Left hindlimb (tissue), 1 donor: ENCODE results near the gene SLC66A3.

Source experiments
- DNase-seq: peaks from one replicate; pipeline ENCODE4 v3.0.0-alpha.2; 2018

SLC66A3 gene

DNA sequence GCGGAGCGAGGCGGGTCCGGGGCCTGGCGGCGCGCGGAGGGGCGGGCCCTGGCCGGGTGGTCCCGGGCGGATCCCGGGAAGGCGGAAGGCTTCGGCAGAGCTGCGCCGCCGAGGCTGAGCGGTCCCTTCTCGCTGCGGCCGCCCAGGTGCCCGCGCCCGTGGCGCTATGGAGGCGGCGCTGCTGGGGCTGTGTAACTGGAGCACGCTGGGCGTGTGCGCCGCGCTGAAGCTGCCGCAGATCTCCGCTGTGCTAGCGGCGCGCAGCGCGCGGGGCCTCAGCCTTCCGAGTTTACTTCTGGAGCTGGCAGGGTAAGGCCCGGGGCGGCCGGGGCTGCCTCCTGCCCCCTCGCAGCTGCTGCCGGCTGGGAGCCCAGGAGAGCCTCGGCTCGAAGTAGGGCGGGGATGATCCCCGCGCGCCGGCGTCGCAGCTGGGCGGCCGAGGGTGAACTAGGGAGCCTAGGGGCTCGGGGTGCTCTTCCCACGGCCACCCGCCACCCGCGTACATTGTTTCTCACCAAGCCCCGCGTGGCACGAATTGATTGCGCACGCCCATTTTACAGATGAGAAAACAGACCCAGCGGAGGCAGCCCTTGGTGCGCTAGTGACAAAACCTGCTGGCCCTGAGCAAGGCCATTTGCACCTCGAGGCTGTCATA, at the start of gene SLC66A3:
Gene SLC66A3, plus strand, starts transcription at position 87 of the 655 bp plus-strand sequence. Its CDS starts 80 bp downstream, at position 167.
- DNase-seq = no peak

DNA sequence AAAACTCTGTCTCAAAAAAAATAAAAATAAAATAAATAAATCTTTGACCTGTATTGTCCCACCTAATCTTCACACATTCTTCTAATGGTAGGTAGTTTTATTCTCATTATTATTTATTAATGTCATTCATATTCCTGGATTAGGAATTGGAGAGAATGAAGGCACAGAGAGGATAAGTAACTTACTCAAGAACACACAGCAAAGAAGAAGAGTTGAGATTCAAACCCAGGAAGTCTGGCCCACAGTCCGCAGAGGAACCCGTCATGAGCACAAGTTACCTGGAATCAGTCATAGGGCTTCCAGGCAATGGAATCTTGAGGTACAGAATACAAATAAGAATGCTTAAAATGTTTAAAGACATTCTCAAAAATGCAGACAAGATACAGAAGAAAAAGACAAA, 46.3 kb upstream of the SLC66A3 start:
- no peak for DNase-seq

DNA sequence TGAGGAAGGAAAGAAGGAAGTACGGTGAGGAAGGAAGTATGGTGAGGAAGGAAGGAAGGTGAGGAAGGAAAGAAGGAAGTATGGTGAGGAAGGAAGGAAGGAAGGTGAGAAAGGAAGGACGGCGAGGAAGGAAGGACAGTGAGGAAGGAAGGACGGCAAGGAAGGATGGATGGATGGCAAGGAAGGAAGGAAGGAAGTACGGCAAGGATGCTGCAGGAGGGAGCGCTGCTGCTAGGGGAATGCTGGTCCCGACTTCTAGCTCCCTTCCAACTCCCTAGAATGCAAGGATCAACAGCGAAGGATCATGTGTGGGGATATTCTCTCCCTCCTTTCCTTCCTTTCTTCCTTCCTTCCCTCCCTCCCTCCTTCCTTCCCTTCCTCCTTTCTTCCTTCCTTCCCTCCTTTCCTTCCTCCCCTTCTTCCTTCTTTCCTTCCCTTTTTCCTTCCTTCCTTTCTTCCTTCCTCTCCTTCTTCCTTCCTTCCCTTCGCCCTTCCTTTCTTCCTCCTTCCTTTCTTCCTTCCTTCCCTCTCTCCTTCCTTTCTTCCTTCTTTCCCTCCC, 42.3 kb upstream of the SLC66A3 start:
- no peak for DNase-seq

DNA sequence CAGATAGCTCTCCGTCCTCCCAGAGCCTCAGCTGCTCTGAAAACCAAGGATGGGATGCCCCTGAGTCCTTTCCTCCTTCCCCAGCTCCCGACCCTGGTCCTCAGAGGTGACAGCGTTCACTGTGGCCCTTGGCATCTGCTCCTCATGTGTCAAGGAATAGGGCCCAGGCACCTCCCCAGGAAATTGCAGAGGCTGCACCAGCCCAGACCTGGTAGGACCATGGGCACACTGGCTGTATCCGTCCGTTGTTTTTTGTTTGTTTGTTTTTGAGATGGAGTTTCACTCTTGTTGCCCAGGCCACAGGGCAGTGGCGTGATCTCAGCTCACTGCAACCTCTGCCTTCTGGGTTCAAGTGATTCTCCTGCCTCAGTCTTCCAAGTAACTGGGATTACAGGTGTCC, 37.5 kb upstream of the SLC66A3 start:
- no peak for DNase-seq

DNA sequence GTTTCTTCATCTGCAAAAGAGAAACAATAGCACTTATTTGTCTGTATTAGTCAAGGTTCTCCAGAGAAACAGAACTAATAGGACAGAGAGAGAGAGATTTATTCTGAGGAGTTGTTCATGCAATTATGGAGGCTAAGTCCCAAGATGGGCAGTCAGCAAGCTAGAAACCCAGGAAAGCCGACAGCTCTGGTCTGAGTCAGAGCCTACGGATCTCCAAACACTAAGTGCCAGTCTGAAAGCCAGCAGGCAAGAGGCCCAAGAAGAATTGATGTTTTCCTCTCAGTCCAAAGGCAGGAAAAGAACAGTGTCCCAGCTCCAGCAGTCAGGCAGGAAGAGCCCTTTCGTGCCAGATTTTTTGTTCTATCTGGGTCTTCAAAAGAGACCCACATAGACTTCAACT, 36.5 kb upstream of the SLC66A3 start:
- DNase-seq = no peak

DNA sequence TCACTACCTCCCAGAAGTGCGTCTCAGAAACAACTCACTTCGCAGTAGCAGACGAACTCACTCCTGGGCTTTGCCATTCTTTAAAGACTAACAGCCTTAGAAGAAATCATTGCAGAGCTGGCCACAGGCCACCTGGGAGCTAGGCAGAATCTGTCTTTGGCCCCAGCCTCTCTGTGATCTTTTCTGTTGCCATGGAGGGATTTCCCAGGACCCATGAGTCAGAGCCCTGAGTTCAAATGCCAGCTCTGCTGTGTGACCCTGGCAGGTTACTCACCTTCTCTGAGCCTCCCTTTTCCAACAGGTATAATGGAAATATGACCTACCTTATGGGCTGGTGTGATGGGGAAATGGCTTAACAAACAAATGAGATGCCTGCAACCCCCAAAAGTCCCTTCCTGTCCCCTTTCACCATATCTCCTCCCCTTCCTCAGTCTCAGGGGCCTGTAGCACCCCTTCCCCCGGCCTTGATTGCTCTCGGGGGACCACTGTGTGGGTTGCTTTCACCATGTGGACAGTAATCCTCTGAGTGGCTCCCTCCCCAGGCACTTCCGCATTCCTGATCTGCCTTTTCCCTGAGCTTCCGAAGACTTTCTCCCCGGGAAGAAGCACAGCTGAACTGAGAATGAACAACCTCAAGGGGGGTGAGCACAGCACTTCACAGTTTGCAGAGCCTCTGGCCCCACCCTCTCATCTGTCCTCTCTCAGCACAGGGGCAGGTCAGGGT, 34.0 kb upstream of the SLC66A3 start:
- DNase-seq = no peak

DNA sequence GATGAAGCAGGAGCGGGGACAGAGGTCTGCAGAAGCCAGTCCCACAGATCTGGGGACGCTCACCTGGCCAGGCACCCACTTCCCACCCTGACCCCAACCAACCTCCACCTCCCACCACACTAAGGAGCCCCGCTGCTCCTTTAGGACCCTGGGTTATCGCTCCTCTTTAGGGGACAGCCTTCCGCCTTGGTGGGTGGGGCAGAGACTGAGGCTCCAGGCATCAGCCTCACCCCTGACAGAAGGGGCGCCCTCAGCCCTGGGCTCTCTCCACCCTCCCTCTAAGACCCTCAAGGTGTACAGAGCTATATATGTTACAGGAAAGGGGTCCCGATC, 33.5 kb upstream of the SLC66A3 start:
- DNase-seq = no peak

DNA sequence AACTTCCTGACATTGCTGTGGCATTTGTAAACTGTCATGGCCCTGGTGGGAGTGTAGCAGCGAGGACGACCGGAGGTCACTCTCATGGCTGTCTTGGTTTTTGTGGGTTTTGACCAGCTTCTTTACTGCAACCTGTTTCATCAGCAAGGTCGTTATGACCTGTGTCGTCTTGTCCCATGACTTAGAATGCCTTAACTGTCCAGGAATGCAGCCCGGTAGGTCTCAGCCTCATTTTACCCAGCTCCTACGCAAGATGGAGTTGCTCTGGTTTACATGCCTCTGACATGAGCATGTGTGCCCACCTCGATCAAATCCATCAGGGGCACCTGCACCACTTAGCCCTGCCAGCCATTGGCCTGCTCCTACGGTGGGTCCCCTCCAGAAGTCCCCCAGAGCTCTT, 32.9 kb upstream of the SLC66A3 start:
- no peak for DNase-seq

DNA sequence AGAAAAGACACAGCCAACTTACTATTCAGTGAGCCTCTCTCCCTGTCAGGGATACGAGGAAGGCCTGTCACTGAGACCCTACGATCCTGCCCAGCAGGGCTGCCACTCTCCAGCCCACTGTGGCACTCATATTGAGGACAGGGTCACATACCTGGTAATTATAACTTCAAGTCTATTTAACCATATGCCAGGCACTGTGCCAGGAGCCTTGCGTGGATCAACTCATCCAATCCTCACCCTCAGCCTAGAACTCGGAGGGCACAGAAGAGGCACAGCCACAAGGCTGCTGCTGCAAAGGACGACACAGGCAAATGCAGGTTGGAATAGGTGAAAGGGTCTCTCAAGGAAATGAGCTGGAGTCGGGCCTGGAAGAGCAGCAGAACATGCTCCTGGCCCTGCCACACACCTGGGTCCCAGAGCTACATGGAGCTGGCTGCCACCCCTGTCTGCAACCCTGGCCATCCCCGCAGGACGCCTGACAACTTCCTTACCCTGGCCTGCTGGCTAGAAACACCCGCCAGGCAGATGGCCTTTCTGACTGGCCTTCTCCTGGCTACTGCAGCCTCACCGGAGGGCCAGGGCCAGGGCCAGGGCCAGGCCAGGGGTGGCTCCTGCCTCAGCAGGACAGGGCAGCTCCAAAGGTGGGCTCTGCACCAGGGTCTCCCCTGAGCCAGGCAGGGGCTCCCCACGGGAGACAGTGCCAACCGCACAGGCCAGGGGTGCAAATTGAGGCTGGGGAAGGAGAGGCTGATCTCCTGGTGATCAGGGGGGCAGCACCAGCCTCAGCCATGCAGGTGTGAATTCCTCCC, 32.1 kb upstream of the SLC66A3 start:
- DNase-seq = no peak

DNA sequence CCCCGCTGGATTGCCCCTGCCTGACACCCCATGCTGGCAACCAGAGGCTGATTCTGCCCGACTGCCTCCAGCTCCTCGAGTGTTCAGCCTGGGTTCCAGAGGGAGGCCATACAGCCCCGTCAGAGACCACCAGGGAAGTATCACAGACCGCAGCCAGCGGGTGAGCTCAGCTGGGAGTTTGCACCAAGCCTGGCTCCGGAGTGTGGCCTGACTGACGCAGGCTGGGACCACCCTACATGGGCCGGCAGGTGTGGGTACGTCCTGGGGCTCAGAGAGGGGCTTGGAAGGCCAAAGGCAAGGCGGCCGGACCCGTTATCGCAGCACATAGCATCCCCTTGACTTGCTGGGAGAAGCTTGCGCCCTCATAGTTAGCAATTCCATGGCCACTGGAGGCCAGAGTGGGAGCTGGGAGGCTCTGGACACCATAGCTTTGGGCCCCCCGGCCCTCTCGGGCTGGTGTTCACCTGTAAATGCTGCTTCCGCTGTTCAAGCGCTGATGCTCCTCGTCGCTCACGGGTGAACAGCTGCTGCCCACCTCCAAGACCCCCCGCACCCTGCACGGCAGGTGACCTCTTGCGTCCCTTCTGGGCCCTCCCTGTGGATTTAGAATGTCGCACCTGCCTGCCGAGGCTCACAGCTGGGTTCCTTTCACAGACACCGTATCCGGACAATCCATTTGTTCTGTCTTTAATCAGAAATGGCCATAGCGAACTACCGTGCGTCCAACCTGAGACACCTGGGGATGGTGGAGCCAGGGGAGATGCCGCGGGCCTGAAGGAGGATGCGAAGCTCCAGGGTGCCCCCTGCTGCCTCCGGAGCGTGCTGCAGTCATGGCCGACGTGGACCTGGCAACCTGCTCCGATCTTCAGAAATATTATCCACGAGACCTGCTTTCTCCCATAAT, 31.2 kb upstream of the SLC66A3 start:
- peak; percentile 52 for DNase-seq

DNA sequence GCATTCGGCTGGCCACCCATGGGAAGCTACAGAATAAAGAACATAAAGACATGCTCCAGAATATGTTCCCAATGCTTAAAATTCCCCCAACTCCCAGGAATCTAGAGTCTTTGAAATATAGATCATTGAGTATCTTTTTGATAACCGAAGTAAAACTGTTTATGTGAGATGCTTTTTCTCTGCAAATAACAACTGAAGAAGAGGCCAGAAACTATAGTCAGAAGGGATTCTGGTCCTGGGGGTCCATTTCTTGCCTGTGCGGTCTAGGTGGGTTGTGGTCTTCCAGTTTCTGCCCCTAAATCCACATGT, 30.6 kb upstream of the SLC66A3 start:
- DNase-seq = no peak

DNA sequence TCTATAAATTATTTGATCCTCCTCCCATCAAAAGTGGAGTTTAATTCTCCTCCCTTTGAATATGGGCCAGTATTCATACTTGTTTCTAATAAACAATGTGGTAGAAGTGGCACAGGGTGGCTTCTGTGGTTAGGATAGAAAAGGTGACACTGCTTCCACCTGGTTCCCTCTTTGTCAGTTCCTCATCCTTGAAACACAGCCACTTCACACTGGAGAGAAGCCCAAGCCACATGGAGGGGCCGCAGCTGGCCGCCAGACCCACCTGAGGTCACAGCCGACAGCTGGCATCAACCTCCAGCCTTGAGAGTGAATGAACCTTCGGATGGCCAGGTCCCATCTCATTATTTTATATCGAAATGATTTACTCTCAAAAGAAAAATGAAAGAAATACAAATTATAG, 27.5 kb upstream of the SLC66A3 start:
- no peak for DNase-seq

DNA sequence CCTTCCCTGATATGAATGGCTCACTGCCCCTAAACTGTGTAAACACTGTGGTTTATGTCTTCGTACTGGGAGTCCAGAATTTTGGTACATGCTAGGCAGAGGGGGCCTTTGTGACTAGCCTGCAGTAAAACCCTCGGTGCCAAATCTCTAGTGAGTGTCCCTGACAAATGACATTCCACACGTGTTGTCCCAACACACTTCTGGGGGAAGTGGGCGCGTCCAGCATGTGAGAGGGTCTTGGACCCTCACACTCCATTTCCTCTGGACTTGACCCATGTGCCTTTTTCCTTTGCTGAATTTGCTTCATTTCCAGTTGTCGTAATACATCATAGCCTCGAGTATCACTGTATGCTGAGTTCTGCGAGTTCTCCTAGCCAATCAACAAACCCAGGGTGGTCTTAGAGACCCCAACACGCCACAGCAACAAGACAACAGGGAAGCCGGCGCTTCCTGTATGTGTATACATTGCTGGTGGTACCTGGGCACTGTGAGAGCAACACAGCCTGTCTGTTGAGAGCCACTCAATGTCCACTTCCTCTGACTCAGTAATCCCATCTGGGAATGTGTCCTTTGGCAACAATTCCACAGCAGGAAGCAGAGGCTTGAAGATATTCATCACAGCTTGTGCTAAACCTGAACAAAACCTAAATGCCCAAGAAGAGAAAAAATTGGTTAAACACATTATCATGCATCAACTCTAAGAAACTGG, 26.9 kb upstream of the SLC66A3 start:
- DNase-seq = no peak

DNA sequence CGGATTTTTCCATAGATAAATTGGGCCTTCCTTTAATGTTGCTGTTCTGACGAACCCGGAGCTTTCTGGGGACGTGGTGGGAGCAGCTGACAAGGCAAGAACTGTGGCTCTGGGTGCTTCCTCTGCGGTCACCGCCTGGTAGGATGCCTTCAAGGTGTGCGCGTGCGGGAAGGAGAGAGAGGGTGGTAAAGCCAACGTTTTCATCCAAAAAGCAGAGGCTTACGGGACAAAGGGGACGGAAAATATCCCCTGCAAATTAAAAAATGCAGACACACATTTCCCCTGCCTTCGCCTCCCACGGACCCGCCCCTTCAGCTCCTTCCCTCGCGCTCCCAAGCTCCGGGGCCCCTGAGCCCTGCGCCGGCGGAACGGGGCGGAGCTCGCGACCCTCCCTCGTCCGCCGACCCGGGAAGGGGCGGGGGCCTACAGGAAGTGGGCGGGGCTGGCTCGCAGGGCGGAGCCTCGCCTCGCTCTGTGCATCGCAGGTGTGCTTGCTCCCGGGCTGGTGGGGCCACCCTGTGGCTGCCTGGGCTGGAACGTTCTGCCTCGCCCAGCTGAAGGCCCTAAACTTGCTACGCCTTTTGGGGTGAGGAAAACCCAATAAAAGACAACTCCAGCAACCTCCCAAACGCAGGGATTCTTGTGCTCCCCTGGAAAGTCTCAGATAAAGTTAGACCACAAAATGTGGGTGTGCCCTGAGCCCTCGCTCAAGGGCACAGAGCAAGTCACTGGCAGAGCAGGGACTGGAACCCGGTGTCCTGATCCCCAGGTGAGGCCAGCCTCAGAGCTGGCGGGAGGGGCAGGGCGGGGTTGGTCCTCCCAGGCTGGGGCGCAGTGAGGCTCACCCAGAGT, 25.4 kb upstream of the SLC66A3 start:
- peak; percentile 83 for DNase-seq

DNA sequence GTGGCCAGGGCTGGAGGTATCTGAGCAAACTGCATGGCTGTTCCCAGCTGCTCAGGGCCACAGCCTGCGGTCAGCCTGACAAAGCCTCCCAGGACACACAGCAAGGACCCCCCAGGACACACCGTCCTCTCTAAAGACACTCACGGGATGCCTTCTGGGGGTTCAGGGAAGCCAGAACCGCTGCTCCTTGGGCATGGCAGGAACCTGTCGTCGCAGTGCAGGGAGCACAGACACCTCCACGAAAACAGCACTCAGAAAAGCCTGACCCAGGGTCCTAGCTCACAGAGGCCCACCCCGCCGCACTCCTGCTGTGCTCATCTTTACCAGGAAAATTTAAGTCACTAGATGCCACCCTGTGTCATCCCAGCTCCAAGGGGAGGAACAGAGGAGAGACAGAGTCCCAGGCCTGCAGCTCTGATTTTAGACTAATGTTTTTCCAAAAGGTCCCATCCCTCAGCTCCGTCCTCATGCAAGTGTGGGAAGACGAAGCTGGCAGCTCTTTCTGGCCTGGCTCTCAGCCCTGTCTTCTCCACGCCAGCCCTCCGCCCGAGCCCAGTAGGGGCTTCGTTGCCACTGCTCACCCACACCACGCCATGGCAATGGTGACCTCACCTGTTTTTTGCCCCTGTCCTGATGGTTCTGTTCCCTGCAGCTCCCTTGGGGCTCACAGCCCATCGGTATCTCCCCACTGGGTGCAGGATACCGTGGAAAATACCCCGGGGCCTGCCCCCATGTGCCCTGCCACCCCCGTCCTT, 23.9 kb upstream of the SLC66A3 start:
- DNase-seq = no peak

DNA sequence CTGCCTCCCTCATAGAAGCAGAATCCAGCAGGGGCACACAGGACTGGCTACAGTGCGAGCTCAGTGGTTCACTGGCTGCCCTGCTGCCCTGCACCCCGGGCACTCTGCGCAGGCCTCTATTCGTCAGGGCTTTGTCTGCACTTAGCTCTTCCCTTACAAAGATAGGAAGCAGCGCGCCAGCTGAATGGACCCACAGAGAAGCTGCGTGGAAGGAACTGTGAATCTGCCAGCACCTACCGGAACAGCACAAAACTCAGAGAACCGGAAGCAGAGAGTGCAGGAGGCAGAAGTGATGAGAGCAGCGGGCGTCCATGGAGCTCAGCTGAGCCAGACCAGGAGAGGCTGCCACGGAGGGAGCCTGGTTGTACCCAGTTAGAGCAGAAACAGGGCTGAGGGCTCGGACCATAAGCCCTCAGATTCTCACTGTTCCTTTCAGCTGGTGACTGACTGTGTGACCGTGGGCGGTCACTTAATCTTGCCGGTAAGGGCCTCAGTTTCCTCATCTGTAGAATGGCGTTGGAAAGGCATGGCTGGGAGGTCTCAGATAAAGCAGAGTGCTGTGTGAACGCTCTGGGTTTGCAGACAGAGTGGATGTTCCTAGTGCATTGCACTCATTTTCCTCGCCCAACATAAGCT, 23.1 kb upstream of the SLC66A3 start:
- no peak for DNase-seq

DNA sequence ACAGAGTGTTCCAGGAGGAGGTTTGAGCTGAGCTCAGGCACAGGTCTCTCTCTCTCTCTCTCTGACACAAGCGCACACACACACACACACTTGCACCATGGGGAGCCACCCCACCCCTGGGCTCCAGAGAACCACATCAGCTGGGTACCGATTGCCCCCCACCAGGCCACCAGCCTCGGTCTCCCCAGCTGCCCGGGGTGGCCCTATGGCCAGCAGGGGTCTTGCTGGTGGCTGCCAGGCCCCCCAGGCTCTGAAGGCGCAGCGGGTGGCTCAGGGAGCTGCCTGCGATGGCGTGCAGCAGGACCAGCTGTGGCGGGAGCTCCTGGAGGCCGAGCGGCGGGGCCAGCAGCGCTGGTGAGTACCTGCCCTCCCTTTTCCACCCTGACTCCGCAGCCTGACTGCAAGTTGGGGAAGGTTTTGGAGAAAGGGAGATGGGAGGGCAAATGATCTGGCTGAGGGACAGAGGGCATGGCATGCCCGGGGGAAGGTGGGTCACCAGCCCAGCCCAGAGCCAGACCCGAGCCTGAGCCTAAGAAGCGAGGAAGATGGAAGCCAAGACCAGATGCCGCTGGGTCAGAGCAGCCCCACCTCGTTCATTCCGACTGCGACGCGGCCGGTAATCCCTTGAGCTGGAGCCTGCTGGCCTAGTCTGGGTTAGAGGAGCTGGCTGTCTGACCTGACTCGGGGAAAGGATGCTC, 21.9 kb upstream of the SLC66A3 start:
- DNase-seq = no peak

DNA sequence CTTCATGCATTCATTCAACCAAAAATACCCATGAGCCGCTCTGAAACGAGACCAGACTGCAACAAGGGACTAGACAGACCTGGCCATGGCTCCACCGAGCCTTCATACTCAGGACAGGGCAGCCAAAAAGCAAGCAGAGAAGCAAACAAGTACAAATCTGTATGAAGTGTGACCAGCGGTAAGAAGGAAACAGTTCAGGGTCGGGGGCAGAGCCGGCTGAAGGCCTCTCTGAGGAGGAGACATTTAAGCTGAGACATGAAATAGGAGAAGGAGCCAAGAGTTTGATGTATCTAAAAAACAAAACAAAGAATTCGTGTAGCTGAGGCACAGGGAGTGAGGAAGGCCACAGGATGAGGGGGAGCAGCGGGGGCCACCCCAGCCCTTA, 21.3 kb upstream of the SLC66A3 start:
- no peak for DNase-seq

DNA sequence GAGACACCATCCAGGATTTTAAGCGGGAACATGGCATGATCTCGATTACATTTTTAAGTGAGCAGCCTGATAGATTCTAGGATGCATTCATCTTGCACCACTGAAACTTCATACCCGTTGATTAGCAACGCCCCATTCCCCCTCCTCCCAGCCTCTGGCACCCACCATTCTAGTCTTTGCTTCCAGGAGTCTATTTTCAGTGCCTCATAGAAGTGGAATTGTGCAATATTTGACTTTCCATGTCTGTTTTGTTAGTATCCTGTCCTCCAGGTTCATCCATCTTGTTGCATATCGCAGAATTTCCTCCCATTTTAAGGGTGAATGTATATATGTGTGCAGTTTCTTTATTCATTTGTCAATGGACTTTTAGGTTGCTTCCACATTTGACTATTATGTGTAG, 20.9 kb upstream of the SLC66A3 start:
- no peak for DNase-seq
